Activated CD4-positive, alpha-beta T cell treated with anti-CD3 and anti-CD28 coated beads, Interleukin-2, Interleukin-4, amounts not matched to agents 100 ng/mL and 50 ng/mL, durations not matched to agents 16 hours and 8 hours (primary cell): ENCODE data around the gene ATP2B3.
A peak's percentile ranks its signal among the peaks of the same experiment; 100 is the strongest.
"Not testable (repeated sequence)": the region's sequence is repeated elsewhere in the genome, so short reads cannot be mapped to it uniquely, and the experiment has no call there.

Experiments used
- DNase-seq: peaks from one replicate; pipeline ENCODE4 v3.0.0-alpha.2; 2020; ENCODE audit warnings: low spot score

The ATP2B3 gene

GRCh38 chrX:153595859-153596857, 78.7 kb downstream of the ATP2B3 start:
- no peak for DNase-seq

- no peak for DNase-seq
These were observed 79.7 kb downstream of the ATP2B3 start for GRCh38 chrX:153596981-153597750.

- DNase-seq, result no peak
These were observed 81.2 kb downstream of the ATP2B3 start, which contains the start of gene CCNQ for GRCh38 chrX:153598541-153599191. CCNQ (minus strand) TSS chrX:153599139; CDS start chrX:153599073, 66 bp downstream.

- peak; percentile 88 for DNase-seq
These were observed 82.0 kb downstream of the ATP2B3 start for GRCh38 chrX:153599192-153600031.

- DNase-seq, result no peak
These were observed 82.6 kb downstream of the ATP2B3 start for GRCh38 chrX:153600032-153600373.

GRCh38 chrX:153600921-153601320, 83.5 kb downstream of the ATP2B3 start:
- no peak for DNase-seq

- DNase-seq, result no peak
These were observed 84.2 kb downstream of the ATP2B3 start for GRCh38 chrX:153601511-153602110.

- DNase-seq, result no peak
These were observed 85.2 kb downstream of the ATP2B3 start for GRCh38 chrX:153602601-153603000.

- DNase-seq, result no peak
These were observed 85.8 kb downstream of the ATP2B3 start for GRCh38 chrX:153603131-153603656.

- not testable (repeated sequence) for DNase-seq
These were observed 87.4 kb downstream of the ATP2B3 start for GRCh38 chrX:153604666-153605380.

- no peak for DNase-seq
These were observed 89.1 kb downstream of the ATP2B3 start for GRCh38 chrX:153606503-153606902.

- DNase-seq, result no peak
These were observed 90.9 kb downstream of the ATP2B3 start for GRCh38 chrX:153608376-153608775.

GRCh38 chrX:153608806-153609205, 91.4 kb downstream of the ATP2B3 start:
- DNase-seq, result no peak

- peak; percentile 70 for DNase-seq
These were observed 92.7 kb downstream of the ATP2B3 start for GRCh38 chrX:153609917-153610835.

- no peak for DNase-seq
These were observed 93.4 kb downstream of the ATP2B3 start for GRCh38 chrX:153610836-153611213.

GRCh38 chrX:153611298-153612095, 94.1 kb downstream of the ATP2B3 start:
- no peak for DNase-seq

- no peak for DNase-seq
These were observed 95.0 kb downstream of the ATP2B3 start for GRCh38 chrX:153612413-153612812.

GRCh38 chrX:153614818-153615217, 97.4 kb downstream of the ATP2B3 start:
- no peak for DNase-seq
